PC-9 (cell line): ENCODE data around the gene MS4A15. TPM values are rescaled to one million over a fixed set of nuclear protein-coding genes. Genes with fewer than 3 reads are reported as not detected.

Experiments
- BruUV-seq: library from RNA; stranded (reverse); fragments of 400-500 nt; replicated peaks from 2 replicates; lab custom pipeline; 2021; lab: Mats Ljungman, UMichigan
- CTCF ChIA-PET: fragments of 300-600 bp; sonication (Branson Sonifier 250); formaldehyde crosslinking; loops from one replicate; lab custom pipeline; 2022; ENCODE audit warnings: antibody characterized with exemption; lab: Charles Lee
- POLR2A ChIA-PET: fragments of 300-600 bp; sonication (Branson Sonifier 250); formaldehyde crosslinking; loops from one replicate; lab custom pipeline; 2022; ENCODE audit warnings: antibody characterized with exemption; ENCODE audit not compliant: unreplicated experiment; lab: Charles Lee
- DNase-seq, 2 experiments: peaks; one replicate each; pipeline versions ENCODE4 v3.0.0 to v3.0.0-alpha.2; 2015 to 2022; ENCODE audit warnings: mixed read lengths in 1 of 2
- H2AFZ ChIP-seq: fragments of 200-600 bp; sonication (generic); 2 replicates; pipeline ENCODE4 v1.8.1; 2017; ENCODE audit warnings: antibody characterized with exemption
- H3F3A ChIP-seq: fragments of 200-600 bp; sonication (generic); 2 replicates; pipeline ENCODE4 v1.8.1; 2017; ENCODE audit warnings: antibody characterized with exemption, mild to moderate bottlenecking, low read depth; ENCODE audit not compliant: insufficient read depth
- H3K27ac ChIP-seq: fragments of 200-600 bp; sonication (generic); 2 replicates; pipeline ENCODE4 v1.6.1; 2016; ENCODE audit warnings: mixed run types
- H3K27me3 ChIP-seq: fragments of 200-600 bp; sonication (generic); 2 replicates; pipeline ENCODE4 v1.6.1; 2016; ENCODE audit warnings: low read depth, mixed run types; ENCODE audit not compliant: insufficient read depth
- H3K36me3 ChIP-seq: fragments of 200-600 bp; sonication (generic); 2 replicates; pipeline ENCODE4 v1.6.1; 2016; ENCODE audit warnings: low read depth, mixed run types
- H3K4me1 ChIP-seq: fragments of 200-600 bp; sonication (generic); replicated peaks from 2 replicates; pipeline ENCODE4 v1.6.1; 2016; ENCODE audit warnings: mixed run types; ENCODE audit not compliant: insufficient read depth
- H3K4me2 ChIP-seq: fragments of 200-600 bp; sonication (generic); 2 replicates; pipeline ENCODE4 v1.6.1; 2017; ENCODE audit warnings: mixed run types
- H3K4me3 ChIP-seq: fragments of 200-600 bp; sonication (generic); 2 replicates; pipeline ENCODE4 v1.6.1; 2016; ENCODE audit warnings: mixed run types
- H3K79me2 ChIP-seq: fragments of 200-600 bp; sonication (generic); 2 replicates; pipeline ENCODE4 v1.6.1; 2017; ENCODE audit warnings: low read depth, mixed run types
- H3K9me2 ChIP-seq: fragments of 200-600 bp; sonication (generic); 2 replicates; pipeline ENCODE4 v1.8.1; 2017; ENCODE audit warnings: mild to moderate bottlenecking; ENCODE audit not compliant: insufficient read depth
- H3K9me3 ChIP-seq: fragments of 200-600 bp; sonication (generic); 2 replicates; pipeline ENCODE4 v1.8.1; 2016; ENCODE audit warnings: low read depth; ENCODE audit not compliant: insufficient read depth
- H4K20me1 ChIP-seq: fragments of 200-600 bp; sonication (generic); 2 replicates; pipeline ENCODE4 v1.8.1; 2017; ENCODE audit not compliant: insufficient read depth
- EZH2 ChIP-seq: fragments of 200-600 bp; sonication (generic); IDR thresholded peaks from 2 replicates; pipeline ENCODE4 v1.8.0; 2017; ENCODE audit warnings: antibody characterized with exemption, low read depth
- intact Hi-C: fragments of 100-400 bp; cut with micrococcal nuclease; formaldehyde crosslinking; loops from one replicate; pipeline ENCODE4 v1.10.0; 2022; ENCODE audit not compliant: unreplicated experiment
- total RNA-seq: library from RNA; stranded (reverse); gene quantifications from 2 replicates; pipeline ENCODE4 v1.2.3, GENCODE V29; 2021
- TF ChIP-seq, protein P1 (sequence below): fragments of 200-600 bp; sonication (generic); conservative IDR thresholded peaks from 2 replicates; pipeline ENCODE4 v1.6.1; 2017; ENCODE audit warnings: mixed run types, antibody characterized with exemption, mild to moderate bottlenecking, moderate library complexity

MS4A15 gene
- total RNA-seq, 1 experiment from 2014 or later = not detected

DNA sequence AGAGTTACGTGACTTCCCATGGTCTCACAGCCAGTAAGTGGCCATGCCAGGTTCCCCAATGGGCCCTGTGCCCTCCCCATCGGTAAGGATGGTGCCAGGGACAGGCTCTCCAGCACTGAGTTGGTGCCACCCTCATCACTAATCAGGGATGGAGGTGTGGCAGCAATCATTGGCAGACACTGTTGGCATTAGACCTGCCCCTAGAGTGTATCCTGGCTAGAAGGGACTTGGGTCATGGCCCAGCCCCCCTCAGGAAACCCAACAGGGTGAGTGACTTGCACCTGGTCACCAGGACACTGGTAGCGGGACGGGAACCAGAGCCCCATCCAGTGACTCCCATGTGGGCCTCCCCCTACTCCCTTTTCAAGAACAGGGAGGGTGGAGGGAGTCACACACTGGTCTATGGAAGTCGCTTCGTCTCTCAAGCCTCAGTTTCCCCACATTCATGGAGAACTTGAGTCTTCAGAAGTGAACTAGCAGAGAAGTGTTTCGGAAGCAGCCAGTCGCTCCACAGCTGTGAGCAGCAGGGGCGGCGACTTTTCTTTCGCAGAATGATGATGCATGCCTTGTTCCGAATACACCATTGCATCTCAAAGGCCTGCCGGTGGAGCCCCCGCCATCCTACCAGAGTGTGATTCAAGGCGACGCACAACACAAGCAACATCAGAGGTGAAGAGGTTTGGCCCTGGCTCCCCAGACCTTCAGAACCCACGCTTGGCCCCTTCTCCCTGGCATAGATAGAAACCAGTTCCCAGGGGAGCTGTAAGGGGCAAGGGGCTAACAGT is 41.4 kb downstream of the MS4A15 start:
- TF ChIP-seq, protein P1, sequence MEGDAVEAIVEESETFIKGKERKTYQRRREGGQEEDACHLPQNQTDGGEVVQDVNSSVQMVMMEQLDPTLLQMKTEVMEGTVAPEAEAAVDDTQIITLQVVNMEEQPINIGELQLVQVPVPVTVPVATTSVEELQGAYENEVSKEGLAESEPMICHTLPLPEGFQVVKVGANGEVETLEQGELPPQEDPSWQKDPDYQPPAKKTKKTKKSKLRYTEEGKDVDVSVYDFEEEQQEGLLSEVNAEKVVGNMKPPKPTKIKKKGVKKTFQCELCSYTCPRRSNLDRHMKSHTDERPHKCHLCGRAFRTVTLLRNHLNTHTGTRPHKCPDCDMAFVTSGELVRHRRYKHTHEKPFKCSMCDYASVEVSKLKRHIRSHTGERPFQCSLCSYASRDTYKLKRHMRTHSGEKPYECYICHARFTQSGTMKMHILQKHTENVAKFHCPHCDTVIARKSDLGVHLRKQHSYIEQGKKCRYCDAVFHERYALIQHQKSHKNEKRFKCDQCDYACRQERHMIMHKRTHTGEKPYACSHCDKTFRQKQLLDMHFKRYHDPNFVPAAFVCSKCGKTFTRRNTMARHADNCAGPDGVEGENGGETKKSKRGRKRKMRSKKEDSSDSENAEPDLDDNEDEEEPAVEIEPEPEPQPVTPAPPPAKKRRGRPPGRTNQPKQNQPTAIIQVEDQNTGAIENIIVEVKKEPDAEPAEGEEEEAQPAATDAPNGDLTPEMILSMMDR = no peak
- no peak for TF ChIP-seq EZH2
- POLR2A ChIA-PET = no interaction called here
- intact Hi-C loops = no loop called here
- H3K9me2 ChIP-seq = no peaks in the 10 kb centered on the region
- no peaks in the 10 kb centered on the region for H3K79me2 ChIP-seq
- no peaks in the 10 kb centered on the region for H3K4me1 ChIP-seq
- H3K4me3 ChIP-seq = no peak overlapping the region
- H3K27ac ChIP-seq = no peak overlapping the region
- CTCF ChIA-PET = interaction anchor here (0.6 kb wide), 2 partner anchors 1128 to 1317 kb away, joined by 3 to 11 read pairs; no protein-coding TSS in a partner anchor
- H3K4me2 ChIP-seq = no peak overlapping the region
- H3K27me3 ChIP-seq = peaks cover 96% of the 10 kb centered on the region
- H3K9me3 ChIP-seq = no peaks in the 10 kb centered on the region
- H3K36me3 ChIP-seq = no peaks in the 10 kb centered on the region
- H3F3A ChIP-seq = no peaks in the 10 kb centered on the region
- no TSS peak for BruUV-seq
- H2AFZ ChIP-seq = no peak overlapping the region
- no peaks in the 10 kb centered on the region for H4K20me1 ChIP-seq
- no peak for DNase-seq

DNA sequence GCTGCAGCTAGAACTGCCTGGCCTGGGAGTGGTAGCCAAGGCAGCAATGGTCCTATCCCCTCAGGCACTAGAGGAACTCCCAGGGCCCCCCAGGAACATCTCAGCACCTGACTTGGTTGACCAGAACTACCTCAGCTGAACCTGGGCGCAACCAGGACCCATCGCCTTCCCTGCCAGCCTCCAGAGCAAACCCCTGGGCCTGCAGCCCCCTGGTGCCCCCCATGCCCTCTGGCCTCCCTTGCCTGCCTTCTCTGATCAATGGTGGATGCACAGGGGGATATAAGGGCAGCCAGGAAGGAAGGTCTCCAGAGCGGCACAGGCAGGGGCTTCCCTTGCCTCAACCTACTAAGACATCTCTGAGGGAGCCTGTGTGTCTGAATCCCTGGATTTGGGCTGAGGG is 42.0 kb downstream of the MS4A15 start:
- Histone ChIP-seq H2AFZ (no peak overlapping the region), H4K20me1 (no peaks in the 10 kb centered on the region), H3K4me3 (no peak overlapping the region), H3K9me2 (no peaks in the 10 kb centered on the region), H3K79me2 (no peaks in the 10 kb centered on the region), H3K4me1 (no peaks in the 10 kb centered on the region), H3K36me3 (no peaks in the 10 kb centered on the region), H3K4me2 (no peak overlapping the region), H3K27ac (no peak overlapping the region), H3K27me3 (peaks cover 96% of the 10 kb centered on the region), H3K9me3 (no peaks in the 10 kb centered on the region), H3F3A (no peaks in the 10 kb centered on the region)
- no peak for TF ChIP-seq EZH2
- TF ChIP-seq, protein P1 = no peak
- no TSS peak for BruUV-seq
- no peak for DNase-seq
- POLR2A ChIA-PET = no interaction called here
- CTCF ChIA-PET = no interaction called here
- intact Hi-C loops = no loop called here

DNA sequence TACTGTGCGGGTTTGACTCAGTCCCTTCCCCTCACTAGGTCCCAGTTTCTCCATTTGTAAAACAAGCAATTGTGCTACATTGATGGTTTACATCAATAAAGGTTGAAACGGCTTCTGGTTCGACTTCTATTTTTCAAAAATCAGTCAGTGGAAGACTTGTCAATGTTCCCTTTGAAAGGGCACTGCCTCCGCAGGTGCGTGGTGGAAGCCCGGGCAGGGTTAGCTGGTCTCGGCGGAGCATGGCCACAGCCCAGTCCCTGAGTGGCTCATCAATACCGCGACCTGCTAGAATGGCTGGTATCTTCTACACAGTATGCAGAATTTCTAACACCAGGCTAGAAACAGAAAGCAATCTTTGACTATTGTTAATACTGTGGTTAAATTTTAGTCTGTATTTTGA is 44.5 kb downstream of the MS4A15 start:
- Histone ChIP-seq H3K4me3 (no peak overlapping the region), H3F3A (no peaks in the 10 kb centered on the region), H3K9me2 (no peaks in the 10 kb centered on the region), H3K36me3 (no peaks in the 10 kb centered on the region), H3K9me3 (no peaks in the 10 kb centered on the region), H3K4me2 (no peak overlapping the region), H4K20me1 (no peaks in the 10 kb centered on the region), H3K27me3 (peaks cover 95% of the 10 kb centered on the region), H3K79me2 (no peaks in the 10 kb centered on the region), H3K27ac (no peak overlapping the region), H3K4me1 (no peaks in the 10 kb centered on the region), H2AFZ (no peak overlapping the region)
- ChIA-PET CTCF (no interaction called here), POLR2A (no interaction called here)
- TF ChIP-seq, protein P1 = no peak
- TF ChIP-seq EZH2 = no peak
- intact Hi-C loops = no loop called here
- BruUV-seq = no TSS peak
- DNase-seq = no peak
